Smooth muscle cell (in vitro differentiated cells): ENCODE results near the gene ANP32B. TPM values are rescaled to one million over a fixed set of nuclear protein-coding genes. Genes with fewer than 3 reads are reported as not detected.

ENCODE experiments used
- DNase-seq: peaks from one replicate; lab custom pipeline; 2025; ENCODE audit not compliant: unreplicated experiment; lab: John Stamatoyannopoulos, UW
- H2AFZ ChIP-seq: fragments of 200-600 bp; sonication (generic); 2 replicates; pipeline ENCODE4 v1.6.0; 2016; ENCODE audit warnings: antibody characterized with exemption, low read depth, mild to moderate bottlenecking
- H3F3A ChIP-seq: fragments of 200-600 bp; sonication (generic); 2 replicates; pipeline ENCODE4 v1.6.0; 2017; ENCODE audit warnings: antibody characterized with exemption, low read depth
- H3K27ac ChIP-seq: fragments of 200-600 bp; sonication (generic); 2 replicates; pipeline ENCODE4 v1.5.1; 2016; ENCODE audit warnings: low read depth, mild to moderate bottlenecking
- H3K27me3 ChIP-seq: fragments of 200-600 bp; sonication (generic); 2 replicates; pipeline ENCODE4 v1.6.1; 2016; ENCODE audit warnings: low read depth, mild to moderate bottlenecking
- H3K36me3 ChIP-seq: fragments of 200-600 bp; sonication (generic); 2 replicates; pipeline ENCODE4 v1.5.1; 2016; ENCODE audit warnings: low read depth
- H3K4me1 ChIP-seq: fragments of 200-600 bp; sonication (generic); 2 replicates; pipeline ENCODE4 v1.5.1; 2016; ENCODE audit warnings: low read depth
- H3K4me2 ChIP-seq: fragments of 200-600 bp; sonication (generic); 2 replicates; pipeline ENCODE4 v1.6.0; 2016; ENCODE audit warnings: mild to moderate bottlenecking
- H3K4me3 ChIP-seq: fragments of 200-600 bp; sonication (generic); 2 replicates; pipeline ENCODE4 v1.5.1; 2016; ENCODE audit warnings: mild to moderate bottlenecking
- H3K79me2 ChIP-seq: fragments of 200-600 bp; sonication (generic); 2 replicates; pipeline ENCODE4 v1.6.0; 2016; ENCODE audit warnings: low read depth, mild to moderate bottlenecking
- H3K9ac ChIP-seq: fragments of 200-600 bp; sonication (generic); 2 replicates; pipeline ENCODE4 v1.6.0; 2016; ENCODE audit warnings: low read depth
- H3K9me3 ChIP-seq: fragments of 200-600 bp; sonication (generic); replicated peaks from 2 replicates; pipeline ENCODE4 v1.5.1; 2016; ENCODE audit warnings: low read depth
- H4K20me1 ChIP-seq: fragments of 200-600 bp; sonication (generic); 2 replicates; pipeline ENCODE4 v1.6.0; 2016; ENCODE audit warnings: low read depth
- WGBS: methylation state at CpG from one replicate; pipeline ENCODE4 v1.1.7; 2016; ENCODE audit warnings: low lambda C conversion rate; 5-methylcytosine and 5-hydroxymethylcytosine counted together
- polyA plus RNA-seq: library from polyadenylated mRNA; unstranded; fragments of >200 nt; fragmentation: Nextera tagmentation; extraction: Ambion mirVana; gene quantifications from 2 replicates; pipeline ENCODE4 v1.2.1, GENCODE V29; 2016
- total RNA-seq: library from RNA; depleted of rRNA; stranded (reverse); fragments of >200 nt; gene quantifications from 2 replicates; pipeline ENCODE4 v1.2.3, GENCODE V29; 2014
- TF ChIP-seq, protein P1 (sequence below): fragments of 200-600 bp; sonication (generic); IDR thresholded peaks from 2 replicates; pipeline ENCODE4 v1.5.1; 2017; ENCODE audit warnings: borderline replicate concordance, mild to moderate bottlenecking, antibody characterized with exemption; ENCODE audit not compliant: insufficient read depth, poor library complexity, severe bottlenecking

The ANP32B gene
- total and polyA plus RNA-seq, 2 experiments from 2014 or later: 21.3 to 52.4 TPM

DNA sequence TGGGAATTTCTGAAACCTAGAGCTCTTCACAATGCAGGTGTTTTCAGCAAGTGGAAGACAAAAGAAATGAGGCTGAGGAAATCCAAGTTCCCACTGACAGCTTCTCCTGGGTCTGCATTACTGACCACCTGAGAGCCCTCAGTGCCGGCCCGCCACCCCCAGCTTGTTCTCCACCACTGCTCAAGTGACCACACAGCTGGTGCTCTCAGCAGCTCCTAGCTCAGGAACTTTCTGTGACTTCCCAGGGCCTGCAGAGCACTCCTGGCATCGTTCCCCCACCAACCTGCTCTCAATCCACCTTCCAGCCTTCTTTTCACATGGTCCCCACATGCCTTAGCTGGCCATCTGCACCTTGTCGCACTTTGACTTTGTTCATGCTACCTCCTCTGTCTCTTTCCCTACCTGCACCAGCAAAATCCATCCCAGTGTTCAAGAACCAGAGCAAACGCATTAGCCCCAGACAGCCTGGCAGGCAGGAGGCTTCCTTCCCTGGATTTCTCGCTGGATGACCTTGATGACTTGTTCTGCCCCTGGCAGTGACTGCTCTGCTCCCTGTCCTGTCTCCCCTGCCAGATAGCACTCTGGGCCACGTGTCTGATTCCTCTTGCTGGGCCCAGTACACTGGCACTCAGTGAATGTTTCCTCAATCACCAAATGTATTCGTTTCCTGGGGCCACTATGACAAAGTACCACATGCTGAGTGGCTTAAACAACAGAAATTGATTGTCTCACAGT, 38.3 kb downstream of the ANP32B start:
- Histone ChIP-seq H3K4me2 (no peak overlapping the region), H3K27ac (no peak overlapping the region), H3K4me3 (no peak overlapping the region), H3K4me1 (no peaks in the 10 kb centered on the region), H3K27me3 (no peaks in the 10 kb centered on the region), H3F3A (no peaks in the 10 kb centered on the region), H3K9me3 (no peaks in the 10 kb centered on the region), H3K9ac (no peak overlapping the region), H4K20me1 (no peaks in the 10 kb centered on the region), H3K79me2 (no peaks in the 10 kb centered on the region), H3K36me3 (peaks cover under 1% of the 10 kb centered on the region), H2AFZ (no peak overlapping the region)
- no peak for DNase-seq
- TF ChIP-seq, protein P1, sequence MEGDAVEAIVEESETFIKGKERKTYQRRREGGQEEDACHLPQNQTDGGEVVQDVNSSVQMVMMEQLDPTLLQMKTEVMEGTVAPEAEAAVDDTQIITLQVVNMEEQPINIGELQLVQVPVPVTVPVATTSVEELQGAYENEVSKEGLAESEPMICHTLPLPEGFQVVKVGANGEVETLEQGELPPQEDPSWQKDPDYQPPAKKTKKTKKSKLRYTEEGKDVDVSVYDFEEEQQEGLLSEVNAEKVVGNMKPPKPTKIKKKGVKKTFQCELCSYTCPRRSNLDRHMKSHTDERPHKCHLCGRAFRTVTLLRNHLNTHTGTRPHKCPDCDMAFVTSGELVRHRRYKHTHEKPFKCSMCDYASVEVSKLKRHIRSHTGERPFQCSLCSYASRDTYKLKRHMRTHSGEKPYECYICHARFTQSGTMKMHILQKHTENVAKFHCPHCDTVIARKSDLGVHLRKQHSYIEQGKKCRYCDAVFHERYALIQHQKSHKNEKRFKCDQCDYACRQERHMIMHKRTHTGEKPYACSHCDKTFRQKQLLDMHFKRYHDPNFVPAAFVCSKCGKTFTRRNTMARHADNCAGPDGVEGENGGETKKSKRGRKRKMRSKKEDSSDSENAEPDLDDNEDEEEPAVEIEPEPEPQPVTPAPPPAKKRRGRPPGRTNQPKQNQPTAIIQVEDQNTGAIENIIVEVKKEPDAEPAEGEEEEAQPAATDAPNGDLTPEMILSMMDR: no peak
- 89% methylated on average over 8 of the region's 8 CpGs for whole genome bisulfite sequencing

DNA sequence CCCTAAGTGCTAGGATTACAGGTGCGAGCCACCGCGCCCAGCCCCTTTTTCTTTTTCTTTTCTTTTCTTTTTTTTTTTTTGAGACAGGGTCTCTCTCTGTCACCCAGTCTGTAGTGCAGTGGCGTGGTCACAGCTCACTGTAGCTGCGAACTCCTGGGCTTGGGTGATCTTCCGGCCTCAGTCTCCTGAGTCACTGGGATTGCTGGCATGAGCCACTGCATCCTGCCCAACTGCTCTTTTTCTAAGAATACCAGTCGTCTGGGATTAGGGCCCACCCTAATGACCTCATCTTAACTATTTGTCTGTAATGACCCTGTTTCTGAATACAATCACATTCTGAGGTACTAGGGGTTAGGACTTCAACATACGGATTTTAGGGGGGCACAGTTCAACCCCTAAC, 39.3 kb downstream of the ANP32B start:
- H3K27ac ChIP-seq: no peak overlapping the region
- TF ChIP-seq, protein P1: no peak
- WGBS: 76% methylated on average over 8 of the region's 8 CpGs

DNA sequence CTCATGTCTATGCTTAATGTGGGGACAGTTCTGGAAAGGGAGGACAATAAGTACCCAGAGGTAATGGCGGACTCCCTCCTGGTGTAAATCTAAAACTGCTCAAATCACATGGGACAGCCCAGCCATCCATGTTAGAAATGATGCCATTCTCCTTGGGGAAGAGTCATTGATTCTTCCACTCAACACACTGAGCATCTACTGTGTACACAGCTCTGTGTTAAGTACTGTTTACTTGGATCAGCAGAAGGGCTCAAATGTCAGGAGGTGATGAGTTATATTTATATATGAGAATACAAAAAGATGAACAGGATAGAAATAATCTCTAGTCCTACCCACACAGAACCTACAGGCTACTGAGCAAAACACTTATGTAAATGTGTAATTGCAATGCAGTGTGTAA, 41.6 kb downstream of the ANP32B start:
- Histone ChIP-seq H3K36me3 (no peaks in the 10 kb centered on the region), H3F3A (no peaks in the 10 kb centered on the region), H3K79me2 (no peaks in the 10 kb centered on the region), H3K4me1 (no peaks in the 10 kb centered on the region), H3K4me3 (no peak overlapping the region), H3K27ac (no peak overlapping the region), H3K27me3 (no peaks in the 10 kb centered on the region), H3K9ac (no peak overlapping the region), H3K9me3 (no peaks in the 10 kb centered on the region), H4K20me1 (no peaks in the 10 kb centered on the region), H3K4me2 (no peak overlapping the region), H2AFZ (no peak overlapping the region)
- TF ChIP-seq, protein P1: no peak
- DNase-seq: no peak
- WGBS: 100% methylated on average over 1 of the region's 1 CpG

More for the DNA sequence above, 39.3 kb downstream of the ANP32B start:
- no peak overlapping the region for H3K4me3 ChIP-seq
- H3K9ac ChIP-seq: no peak overlapping the region
- no peaks in the 10 kb centered on the region for H3K79me2 ChIP-seq
- H2AFZ ChIP-seq: no peak overlapping the region
- no peaks in the 10 kb centered on the region for H3K36me3 ChIP-seq
- H3F3A ChIP-seq: no peaks in the 10 kb centered on the region
- no peaks in the 10 kb centered on the region for H3K9me3 ChIP-seq
- no peak overlapping the region for H3K4me2 ChIP-seq
- no peaks in the 10 kb centered on the region for H4K20me1 ChIP-seq
- DNase-seq: no peak
- H3K27me3 ChIP-seq: no peaks in the 10 kb centered on the region
- H3K4me1 ChIP-seq: no peaks in the 10 kb centered on the region

DNA sequence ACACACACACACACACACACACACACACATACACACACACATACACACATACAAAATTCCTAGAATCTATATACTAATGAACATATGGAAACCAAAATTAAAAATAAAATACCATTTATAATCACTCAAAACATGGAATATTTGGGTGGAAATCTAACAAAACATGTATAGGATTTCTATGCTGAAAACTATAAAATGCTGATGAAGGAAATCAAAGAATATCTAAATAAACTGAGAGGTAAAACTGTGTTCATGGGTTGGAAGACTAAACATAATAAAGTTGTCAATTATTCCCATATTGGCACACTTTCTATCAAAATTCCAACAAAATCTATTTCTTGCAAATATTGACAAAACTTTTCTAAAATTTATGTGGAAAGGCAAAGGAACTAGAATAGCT, 48.0 kb downstream of the ANP32B start:
- Histone ChIP-seq H4K20me1 (no peaks in the 10 kb centered on the region), H3K4me1 (no peaks in the 10 kb centered on the region), H3K4me3 (no peak overlapping the region), H2AFZ (no peak overlapping the region), H3K4me2 (no peak overlapping the region), H3F3A (no peaks in the 10 kb centered on the region), H3K27ac (no peak overlapping the region), H3K36me3 (no peaks in the 10 kb centered on the region), H3K79me2 (no peaks in the 10 kb centered on the region), H3K27me3 (no peaks in the 10 kb centered on the region), H3K9ac (no peak overlapping the region), H3K9me3 (no peaks in the 10 kb centered on the region)
- no peak for DNase-seq
- TF ChIP-seq, protein P1: no peak
